SH-SY5Y (cell line): ENCODE measurements around the gene TENM4.

Experiments used
- GATA2 ChIP-seq: IDR thresholded peaks from 2 replicates; pipeline ENCODE4 v1.6.1; 2011; ENCODE audit warnings: mild to moderate bottlenecking, low read depth, low read length
- GATA3 ChIP-seq: IDR thresholded peaks from 2 replicates; pipeline ENCODE4 v1.6.1; 2011; ENCODE audit warnings: low read depth, mild to moderate bottlenecking, low read length, moderate library complexity

GRCh38 chr11:79382301-79383050 lies 58.4 kb downstream of the TENM4 start:
- TF ChIP-seq GATA2 = no peak
- TF ChIP-seq GATA3 = no peak
